Naive thymus-derived CD8-positive, alpha-beta T cell (primary cell): Measurements from ENCODE around the gene LARP1B. TPM values are rescaled to one million over a fixed set of nuclear protein-coding genes. Genes with fewer than 3 reads are reported as not detected.
"Not testable (repeated sequence)": the region's sequence is repeated elsewhere in the genome, so short reads cannot be mapped to it uniquely, and the experiment has no call there.

ENCODE experiments used
- ATAC-seq, 2 donors: fragments of 150-1000 bp; cut with Tn5 transposase in 1 of 2; sonication (Bioruptor Pico), chemical (Tn5 transposase) in 1 of 2; 1 replicate in 1 of 2; 2 replicates in 1 of 2; pipeline ENCODE4 v1.10.0; 2021; ENCODE audit warnings: mild to moderate bottlenecking in 2 of 2, moderate library complexity in 2 of 2
- POLR2A ChIA-PET: fragments of 350-600 bp; sonication (Branson Sonifier 250); formaldehyde crosslinking; loops from one replicate; lab custom pipeline; 2021; ENCODE audit warnings: antibody characterized with exemption; lab: Charles Lee
- DNase-seq, 10 donors: peaks; one replicate each; pipeline versions ENCODE4 v3.0.0 to v3.0.0-alpha.2; 2020 to 2022
- H3K27ac Mint-ChIP-seq, 10 donors: one replicate each; pipeline ENCODE4 v1.8.0; 2020 to 2022; ENCODE audit warnings: mild to moderate bottlenecking in 10 of 10, mixed read lengths in 10 of 10, moderate library complexity in 4 of 10, inconsistent platforms in 1 of 10
- H3K27me3 Mint-ChIP-seq, 5 donors: one replicate each; pipeline ENCODE4 v1.8.0; 2021 to 2022; ENCODE audit warnings: mixed read lengths in 5 of 5
- H3K36me3 Mint-ChIP-seq, 3 donors: one replicate each; pipeline ENCODE4 v1.8.0; 2020 to 2022; ENCODE audit warnings: mixed read lengths in 3 of 3, mild to moderate bottlenecking in 2 of 3, inconsistent platforms in 1 of 3
- H3K4me1 Mint-ChIP-seq, 4 donors: one replicate each; pipeline ENCODE4 v1.8.0; 2021 to 2022; ENCODE audit warnings: mixed read lengths in 4 of 4
- H3K4me3 Mint-ChIP-seq, 10 donors: one replicate each; pipeline ENCODE4 v1.8.0; 2020 to 2022; ENCODE audit warnings: mild to moderate bottlenecking in 10 of 10, mixed read lengths in 10 of 10, moderate library complexity in 6 of 10, inconsistent platforms in 1 of 10
- H3K9me3 Mint-ChIP-seq, 9 donors: one replicate each; pipeline ENCODE4 v1.8.0; 2020 to 2022; ENCODE audit warnings: mixed read lengths in 9 of 9, mild to moderate bottlenecking in 3 of 9, inconsistent platforms in 1 of 9, moderate library complexity in 1 of 9
- polyA plus RNA-seq, 3 donors: library from polyadenylated mRNA; unstranded; fragments of 300-500 nt; fragmentation: Illumina TruSeq; gene quantifications; one replicate each; pipeline ENCODE4 v1.2.3, GENCODE V29; 2021
- total RNA-seq, 8 experiments: library from RNA in 2 of 8; stranded (reverse) in 2 of 8; gene quantifications; one replicate each; pipeline ENCODE4 v1.2.3 and lab custom pipeline; 2021 to 2026

LARP1B gene
- total and polyA plus RNA-seq, 5 experiments from 2014 or later = 2.9 to 14.0 (median 4.0) TPM

DNA sequence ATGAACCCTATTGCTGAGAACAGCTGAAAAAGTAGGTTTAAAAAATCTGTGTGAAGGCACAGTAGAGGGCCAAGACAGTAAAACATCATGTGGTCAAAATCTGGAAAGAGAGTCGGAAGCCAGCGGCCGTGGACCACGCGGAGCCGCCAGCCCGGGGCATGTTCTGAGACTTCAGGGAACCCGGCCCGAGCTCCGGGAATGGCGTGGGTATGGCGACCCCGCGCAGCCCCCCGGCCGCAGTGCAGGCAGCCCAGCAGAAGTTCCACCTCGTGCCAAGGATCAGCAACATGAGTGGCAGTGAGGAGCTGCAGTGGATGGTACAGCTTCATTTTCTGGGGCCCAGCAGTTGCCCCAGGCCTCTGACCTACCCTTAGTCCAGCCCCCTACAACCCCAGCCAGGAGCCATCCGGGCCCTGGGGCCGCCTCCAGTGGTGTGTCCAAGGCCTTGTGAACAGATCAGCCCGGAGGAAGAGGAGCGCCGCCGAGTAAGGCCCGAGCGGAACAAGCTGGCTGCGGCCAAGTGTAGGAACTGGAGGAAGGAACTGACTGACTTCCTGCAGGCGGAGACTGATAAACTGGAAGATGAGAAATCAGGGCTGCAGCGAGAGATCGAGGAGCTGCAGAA lies 94.2 kb downstream of the LARP1B start:
- no peak overlapping the region for H3K4me3 Mint-ChIP-seq
- H3K36me3 Mint-ChIP-seq = peaks cover 5 to 19% (median 6%) of the 10 kb centered on the region in 3 donors
- POLR2A ChIA-PET = no interaction called here
- peaks cover 0 to 1% (median 0%) of the 10 kb centered on the region in 4 donors for H3K4me1 Mint-ChIP-seq
- DNase-seq (no peak), ATAC-seq (no peak)
- peaks cover 0 to 11% (median 0%) of the 10 kb centered on the region in 9 donors for H3K9me3 Mint-ChIP-seq
- no peak overlapping the region for H3K27ac Mint-ChIP-seq
- H3K27me3 Mint-ChIP-seq = no peaks in the 10 kb centered on the region

- Mint-ChIP-seq H3K27me3 (no peaks in the 10 kb centered on the region), H3K4me3 (no peak overlapping the region), H3K36me3 (peaks cover 5 to 19% (median 6%) of the 10 kb centered on the region in 3 donors), H3K4me1 (peaks cover 0 to 1% (median 0%) of the 10 kb centered on the region in 4 donors), H3K27ac (no peak overlapping the region), H3K9me3 (peaks cover 0 to 11% (median 0%) of the 10 kb centered on the region in 9 donors)
- POLR2A ChIA-PET = no interaction called here
- no peak for ATAC-seq
- DNase-seq = no peak
These were observed 94.9 kb downstream of the LARP1B start for GRCh38 chr4:128155874-128156456.

- ATAC-seq, H3K27me3 Mint-ChIP-seq, H3K4me3 Mint-ChIP-seq, POLR2A ChIA-PET, DNase-seq, H3K4me1 Mint-ChIP-seq: not testable (repeated sequence)
- Mint-ChIP-seq H3K9me3 (peaks cover 0 to 11% (median 0%) of the 10 kb centered on the region in 9 donors), H3K27ac (peak overlapping the region in 1 of 10 donors; percentile 84), H3K36me3 (peaks cover 5 to 16% (median 6%) of the 10 kb centered on the region in 3 donors)
These were observed 95.4 kb downstream of the LARP1B start for GRCh38 chr4:128156472-128156871.

GRCh38 chr4:128158894-128159293 lies 97.8 kb downstream of the LARP1B start:
- no peak overlapping the region for H3K27ac Mint-ChIP-seq
- no peak for ATAC-seq
- POLR2A ChIA-PET = no interaction called here
- peaks cover 0 to 1% (median 0%) of the 10 kb centered on the region in 4 donors for H3K4me1 Mint-ChIP-seq
- H3K36me3 Mint-ChIP-seq = peaks cover 5 to 16% (median 6%) of the 10 kb centered on the region in 3 donors
- no peak for DNase-seq
- H3K27me3 Mint-ChIP-seq = no peaks in the 10 kb centered on the region
- peaks cover 0 to 11% (median 0%) of the 10 kb centered on the region in 9 donors for H3K9me3 Mint-ChIP-seq
- no peak overlapping the region for H3K4me3 Mint-ChIP-seq

GRCh38 chr4:128159967-128160366 lies 98.9 kb downstream of the LARP1B start:
- H3K27ac Mint-ChIP-seq = no peak overlapping the region
- ATAC-seq (no peak), DNase-seq (no peak)
- H3K9me3 Mint-ChIP-seq = peaks cover 0 to 11% (median 0%) of the 10 kb centered on the region in 9 donors
- POLR2A ChIA-PET = no interaction called here
- H3K27me3 Mint-ChIP-seq = no peaks in the 10 kb centered on the region
- no peak overlapping the region for H3K4me3 Mint-ChIP-seq
- H3K36me3 Mint-ChIP-seq = peaks cover 5 to 11% (median 6%) of the 10 kb centered on the region in 3 donors
- H3K4me1 Mint-ChIP-seq = peaks cover 0 to 1% (median 0%) of the 10 kb centered on the region in 4 donors

- Mint-ChIP-seq H3K27ac (no peak overlapping the region), H3K4me3 (no peak overlapping the region), H3K27me3 (no peaks in the 10 kb centered on the region), H3K36me3 (peaks cover 3 to 6% (median 5%) of the 10 kb centered on the region in 3 donors), H3K9me3 (peaks cover 0 to 11% (median 0%) of the 10 kb centered on the region in 9 donors), H3K4me1 (peaks cover 0 to 1% (median 0%) of the 10 kb centered on the region in 4 donors)
- POLR2A ChIA-PET = no interaction called here
- ATAC-seq (no peak), DNase-seq (no peak)
These were observed 100.0 kb downstream of the LARP1B start for GRCh38 chr4:128161138-128161537.

GRCh38 chr4:128162434-128162833 lies 101.3 kb downstream of the LARP1B start:
- H3K9me3 Mint-ChIP-seq = no peaks in the 10 kb centered on the region
- no peak for ATAC-seq

DNA sequence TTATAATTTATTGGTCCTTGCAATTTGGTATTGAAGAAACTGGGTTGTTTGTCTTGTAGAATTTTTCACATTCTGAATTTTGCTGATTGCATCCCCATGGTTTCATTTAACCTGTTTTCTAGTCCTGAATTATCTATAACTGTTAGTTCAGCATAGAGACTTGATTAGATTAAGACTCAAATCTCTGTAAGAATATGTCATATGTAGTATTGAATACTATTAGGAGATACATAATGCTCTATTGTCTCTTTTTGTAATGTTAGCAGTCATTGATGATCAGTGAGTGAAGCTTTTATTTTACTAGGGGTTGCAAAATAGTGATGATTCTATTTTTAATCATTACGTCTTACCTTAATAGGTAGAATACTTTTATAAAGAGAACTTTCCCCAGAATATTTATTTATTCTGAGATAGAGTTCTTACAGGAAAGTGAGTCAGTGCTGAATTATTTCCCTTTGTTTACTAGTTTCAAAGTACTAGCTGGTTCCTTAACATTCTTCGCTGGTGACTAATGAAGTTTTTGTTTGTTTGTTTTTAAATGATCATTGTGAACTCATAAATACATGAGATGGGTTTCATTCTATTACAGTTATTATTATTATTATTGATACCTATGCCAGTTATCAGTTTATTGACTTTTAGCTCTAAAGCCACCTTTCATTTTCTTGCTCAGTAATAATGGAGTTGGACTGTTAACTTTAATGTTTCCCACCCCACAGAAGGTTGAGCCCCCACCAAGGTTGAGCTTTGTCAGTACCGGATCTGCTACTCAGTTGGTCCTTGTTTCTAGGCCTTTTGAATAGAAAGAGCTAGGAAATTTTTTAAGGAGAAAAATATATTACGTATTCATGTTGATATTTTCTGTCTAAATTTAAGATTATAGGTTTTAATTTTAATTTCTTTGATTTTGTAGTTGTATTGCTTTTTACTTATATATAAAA lies 102.3 kb downstream of the LARP1B start:
- ATAC-seq = no peak
- peaks cover 0 to 1% (median 0%) of the 10 kb centered on the region in 4 donors for H3K4me1 Mint-ChIP-seq
- no peaks in the 10 kb centered on the region for H3K36me3 Mint-ChIP-seq
- H3K4me3 Mint-ChIP-seq = no peak overlapping the region
- no peak overlapping the region for H3K27ac Mint-ChIP-seq
- DNase-seq = no peak
- POLR2A ChIA-PET = interaction anchor here (0.6 kb wide), 1 partner anchor 650 kb away, joined by 6 read pairs; no protein-coding TSS in a partner anchor
- no peaks in the 10 kb centered on the region for H3K27me3 Mint-ChIP-seq
- H3K9me3 Mint-ChIP-seq = no peaks in the 10 kb centered on the region

More at GRCh38 chr4:128162434-128162833, 101.3 kb downstream of the LARP1B start:
- peaks cover 0 to 1% (median 0%) of the 10 kb centered on the region in 4 donors for H3K4me1 Mint-ChIP-seq
- DNase-seq = no peak
- H3K27me3 Mint-ChIP-seq = no peaks in the 10 kb centered on the region
- no peak overlapping the region for H3K4me3 Mint-ChIP-seq
- H3K27ac Mint-ChIP-seq = no peak overlapping the region
- no peaks in the 10 kb centered on the region for H3K36me3 Mint-ChIP-seq
- POLR2A ChIA-PET = no interaction called here

- Mint-ChIP-seq H3K36me3 (no peaks in the 10 kb centered on the region), H3K9me3 (no peaks in the 10 kb centered on the region), H3K4me1 (no peaks in the 10 kb centered on the region), H3K4me3 (no peak overlapping the region), H3K27ac (no peak overlapping the region), H3K27me3 (no peaks in the 10 kb centered on the region)
- DNase-seq (no peak), ATAC-seq (no peak)
- POLR2A ChIA-PET = no interaction called here
These were observed 105.9 kb downstream of the LARP1B start for GRCh38 chr4:128166982-128167381.

- H3K4me1 Mint-ChIP-seq = no peaks in the 10 kb centered on the region
- POLR2A ChIA-PET = no interaction called here
- H3K27ac Mint-ChIP-seq = no peak overlapping the region
- no peaks in the 10 kb centered on the region for H3K9me3 Mint-ChIP-seq
- ATAC-seq (no peak), DNase-seq (no peak)
- no peaks in the 10 kb centered on the region for H3K36me3 Mint-ChIP-seq
- no peak overlapping the region for H3K4me3 Mint-ChIP-seq
- no peaks in the 10 kb centered on the region for H3K27me3 Mint-ChIP-seq
These were observed 107.6 kb downstream of the LARP1B start for GRCh38 chr4:128168701-128169100.

DNA sequence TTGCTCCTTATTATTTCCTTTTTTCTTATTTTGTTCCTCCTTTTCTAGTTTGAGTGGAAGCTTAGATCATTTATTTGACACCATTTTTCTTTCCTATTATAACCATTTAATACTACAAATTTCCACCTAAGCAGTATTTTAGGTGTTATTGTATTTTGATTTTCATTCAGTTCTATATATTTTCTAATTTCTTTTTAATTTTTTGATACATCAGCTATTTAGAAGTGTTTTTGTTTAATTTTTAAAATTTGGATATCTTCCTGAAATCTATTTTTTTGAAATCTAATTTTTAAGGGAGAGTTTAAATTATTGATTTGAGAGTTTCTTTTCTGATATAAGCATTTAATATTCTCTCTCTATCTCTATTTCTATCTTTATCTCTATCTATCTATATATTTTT lies 108.1 kb downstream of the LARP1B start:
- Mint-ChIP-seq H3K36me3 (no peaks in the 10 kb centered on the region), H3K4me3 (no peak overlapping the region), H3K9me3 (no peaks in the 10 kb centered on the region), H3K27me3 (no peaks in the 10 kb centered on the region), H3K4me1 (no peaks in the 10 kb centered on the region), H3K27ac (peak overlapping the region in 1 of 10 donors; percentile 58)
- POLR2A ChIA-PET = no interaction called here
- no peak for ATAC-seq
- no peak for DNase-seq

GRCh38 chr4:128176643-128177042 lies 115.5 kb downstream of the LARP1B start:
- no peak for ATAC-seq
- no peak for DNase-seq
- POLR2A ChIA-PET = no interaction called here
- Mint-ChIP-seq H3K9me3 (no peaks in the 10 kb centered on the region), H3K36me3 (peaks cover 0 to 7% (median 2%) of the 10 kb centered on the region in 3 donors), H3K4me1 (peaks cover 0 to 4% (median 0%) of the 10 kb centered on the region in 4 donors), H3K27me3 (no peaks in the 10 kb centered on the region), H3K4me3 (no peak overlapping the region), H3K27ac (no peak overlapping the region)
